SK-N-MC (cell line): ENCODE measurements around the gene GPR162.

ENCODE experiments used
- EZH2 ChIP-seq: fragments of 200-600 bp; sonication (generic); IDR thresholded peaks from one replicate; pipeline ENCODE4 v1.6.1; 2017; ENCODE audit warnings: antibody characterized with exemption
- POLR2AphosphoS5 ChIP-seq: IDR thresholded peaks from 2 replicates; pipeline ENCODE4 v1.6.1; 2012; ENCODE audit warnings: mild to moderate bottlenecking, low read depth, low read length, borderline replicate concordance

DNA sequence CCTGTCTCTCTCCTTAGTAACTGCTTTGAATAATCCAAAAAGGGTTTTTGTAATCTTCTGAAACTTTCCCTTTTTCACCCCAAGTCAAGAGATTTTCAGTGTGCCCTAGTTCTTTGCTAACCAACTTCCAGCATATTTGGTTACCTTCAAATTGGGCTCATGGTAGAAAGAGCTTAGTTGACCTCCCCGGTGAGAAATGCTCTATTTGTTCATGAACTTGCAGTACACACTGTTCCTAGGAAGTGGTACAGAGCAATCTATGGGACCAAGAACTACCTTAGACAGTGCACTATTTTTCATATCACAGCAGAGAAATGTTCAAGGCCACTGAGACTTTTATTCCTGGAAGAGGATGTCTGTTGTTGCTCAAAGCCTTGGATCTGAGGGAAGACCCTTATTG is 32.0 kb downstream of the GPR162 start:
- TF ChIP-seq POLR2AphosphoS5 (no peak), EZH2 (no peak)
